Activated T-helper 17 cell treated with anti-CD3 and anti-CD28 coated beads, Interleukin-2, amount 50 U/mL, for 72 hours (primary cell): ENCODE results near the gene CFAP91. TPM values are rescaled to one million over a fixed set of nuclear protein-coding genes. Genes with fewer than 3 reads are reported as not detected.

Experiments used
- ATAC-seq: fragments of 150-1000 bp; cut with Tn5 transposase; replicated peaks from 2 replicates; pipeline ENCODE4 v1.10.0; 2021; ENCODE audit warnings: mild to moderate bottlenecking, moderate library complexity
- H3K27ac Mint-ChIP-seq: one replicate; pipeline ENCODE4 v1.8.0; 2022; ENCODE audit warnings: mixed read lengths
- H3K27me3 Mint-ChIP-seq: one replicate; pipeline ENCODE4 v1.8.0; 2022; ENCODE audit warnings: mixed read lengths
- H3K36me3 Mint-ChIP-seq: one replicate; pipeline ENCODE4 v1.8.0; 2022; ENCODE audit warnings: low read depth, mild to moderate bottlenecking, mixed read lengths
- H3K4me1 Mint-ChIP-seq: one replicate; pipeline ENCODE4 v1.8.0; 2022; ENCODE audit warnings: mixed read lengths
- H3K4me3 Mint-ChIP-seq: one replicate; pipeline ENCODE4 v1.8.0; 2022; ENCODE audit warnings: mild to moderate bottlenecking, mixed read lengths
- H3K9me3 Mint-ChIP-seq: one replicate; pipeline ENCODE4 v1.8.0; 2022; ENCODE audit warnings: mixed read lengths
- total RNA-seq, 2 donors: library from RNA; stranded (reverse); gene quantifications; one replicate each; pipeline ENCODE4 v1.2.3, GENCODE V29; 2022

CFAP91 gene
- total RNA-seq, 2 donors from 2014 or later, result 1.6 TPM; not detected in 1

GRCh38 chr3:119746423-119746822 lies 43.6 kb downstream of the CFAP91 start:
- Mint-ChIP-seq H3K27ac (no peak overlapping the region), H3K4me3 (no peak overlapping the region)

GRCh38 chr3:119747357-119747756 lies 44.5 kb downstream of the CFAP91 start:
- Mint-ChIP-seq H3K4me3 (no peak overlapping the region), H3K4me1 (no peaks in the 10 kb centered on the region), H3K27me3 (peaks cover 10% of the 10 kb centered on the region), H3K36me3 (no peaks in the 10 kb centered on the region), H3K27ac (no peak overlapping the region), H3K9me3 (no peaks in the 10 kb centered on the region)
- no peak for ATAC-seq

More at GRCh38 chr3:119746423-119746822, 43.6 kb downstream of the CFAP91 start:
- H3K4me1 Mint-ChIP-seq, result no peaks in the 10 kb centered on the region
- ATAC-seq, result no peak
- H3K9me3 Mint-ChIP-seq, result no peaks in the 10 kb centered on the region
- H3K36me3 Mint-ChIP-seq, result no peaks in the 10 kb centered on the region
- H3K27me3 Mint-ChIP-seq, result peaks cover 12% of the 10 kb centered on the region

GRCh38 chr3:119748991-119749390 lies 46.2 kb downstream of the CFAP91 start:
- no peaks in the 10 kb centered on the region for H3K36me3 Mint-ChIP-seq

GRCh38 chr3:119751423-119751822 lies 48.6 kb downstream of the CFAP91 start:
- Mint-ChIP-seq H3K36me3 (no peaks in the 10 kb centered on the region), H3K27me3 (peaks cover 18% of the 10 kb centered on the region), H3K4me1 (no peaks in the 10 kb centered on the region), H3K27ac (no peak overlapping the region), H3K4me3 (no peak overlapping the region), H3K9me3 (peaks cover 5% of the 10 kb centered on the region)
- ATAC-seq, result no peak

More at GRCh38 chr3:119748991-119749390, 46.2 kb downstream of the CFAP91 start:
- Mint-ChIP-seq H3K27ac (no peak overlapping the region), H3K4me1 (no peaks in the 10 kb centered on the region), H3K27me3 (peaks cover 11% of the 10 kb centered on the region), H3K9me3 (peaks cover 2% of the 10 kb centered on the region), H3K4me3 (no peak overlapping the region)
- no peak for ATAC-seq

Other genes starting within 250 kb of the CFAP91 start
- gene TMEM39A, start 239.4 kb upstream of the CFAP91 start, total RNA-seq, result 10 to 100 TPM; 41.8 to 48.1 TPM
- 10 to 100 TPM; 14.2 to 21.0 TPM for gene POGLUT1, start 234.1 kb upstream of the CFAP91 start, total RNA-seq
- 10 to 100 TPM; 55.6 to 89.7 TPM for gene TIMMDC1, start 204.5 kb upstream of the CFAP91 start, total RNA-seq
- gene CD80, start 143.4 kb upstream of the CFAP91 start, total RNA-seq, result 10 to 100 TPM; 24.3 to 28.8 TPM
- gene ADPRH, start 123.5 kb upstream of the CFAP91 start, total RNA-seq, result 10 to 100 TPM; 11.4 to 14.7 TPM
- under 1 TPM; 0.34 to 0.39 TPM for gene PLA1A, start 105.1 kb upstream of the CFAP91 start, total RNA-seq
- gene POPDC2, start 42.4 kb upstream of the CFAP91 start, total RNA-seq, result 1 to 10 TPM; 4.0 to 4.7 TPM
- 10 to 100 TPM; 55.7 to 65.4 TPM for gene COX17, start 25.6 kb upstream of the CFAP91 start, total RNA-seq
- under 1 TPM; 0.43 to 0.82 TPM for gene NR1I2, start 79.1 kb downstream of the CFAP91 start, total RNA-seq